CD4-positive, CD25-positive, alpha-beta regulatory T cell (primary cell): Measurements from ENCODE around the gene DNMT1. TPM values are rescaled to one million over a fixed set of nuclear protein-coding genes. Genes with fewer than 3 reads are reported as not detected.

Experiments used
- ATAC-seq, 2 donors: fragments of 150-1000 bp; cut with Tn5 transposase; one replicate each; pipeline ENCODE4 v1.10.0; 2021; ENCODE audit warnings: low read depth in 2 of 2, moderate number of reproducible peaks in 2 of 2, moderate library complexity in 1 of 2
- DNase-seq, 3 donors: peaks; one replicate each; pipeline versions ENCODE4 v3.0.0 to v3.0.0-alpha.2; 2012 to 2022; ENCODE audit warnings: mixed read lengths in 1 of 3
- H3K27ac ChIP-seq: one replicate; pipeline ENCODE4 v1.7.0; 2013; ENCODE audit warnings: mild to moderate bottlenecking, low read length; ENCODE audit not compliant: insufficient read depth, poor library complexity, severe bottlenecking
- H3K27me3 ChIP-seq: one replicate; pipeline ENCODE4 v1.7.0; 2013; ENCODE audit warnings: low read length; ENCODE audit not compliant: control insufficient read depth, insufficient read depth
- H3K36me3 ChIP-seq: one replicate; pipeline ENCODE4 v1.7.0; 2013; ENCODE audit warnings: mild to moderate bottlenecking, low read length, moderate library complexity; ENCODE audit not compliant: control insufficient read depth, insufficient read depth
- H3K4me1 ChIP-seq: 2 replicates; pipeline ENCODE4 v1.7.0; 2013; ENCODE audit warnings: mild to moderate bottlenecking, low read length; ENCODE audit not compliant: insufficient read depth, control insufficient read depth, poor library complexity, severe bottlenecking
- H3K4me3 ChIP-seq: one replicate; pipeline ENCODE4 v1.7.0; 2013; ENCODE audit warnings: low read depth, mild to moderate bottlenecking, low read length, moderate library complexity
- H3K9me3 ChIP-seq, 2 experiments: 1 replicate in 1 of 2; 2 replicates in 1 of 2; pipeline ENCODE4 v1.7.0; 2013; ENCODE audit warnings: low read length in 2 of 2, mild to moderate bottlenecking in 1 of 2, moderate library complexity in 1 of 2; ENCODE audit not compliant: control insufficient read depth in 2 of 2
- H3K27ac Mint-ChIP-seq, 3 donors: one replicate each; pipeline ENCODE4 v1.8.0; 2020 to 2022; ENCODE audit warnings: mild to moderate bottlenecking in 3 of 3, mixed read lengths in 3 of 3, moderate library complexity in 2 of 3
- H3K27me3 Mint-ChIP-seq: one replicate; pipeline ENCODE4 v1.8.0; 2022; ENCODE audit warnings: mild to moderate bottlenecking, mixed read lengths
- H3K36me3 Mint-ChIP-seq: one replicate; pipeline ENCODE4 v1.8.0; 2020; ENCODE audit warnings: mixed read lengths
- H3K4me1 Mint-ChIP-seq, 4 donors: one replicate each; pipeline ENCODE4 v1.8.0; 2020 to 2022; ENCODE audit warnings: mixed read lengths in 4 of 4, mild to moderate bottlenecking in 1 of 4
- H3K4me3 Mint-ChIP-seq, 4 donors: one replicate each; pipeline ENCODE4 v1.8.0; 2020 to 2022; ENCODE audit warnings: mild to moderate bottlenecking in 4 of 4, mixed read lengths in 4 of 4, moderate library complexity in 3 of 4
- H3K9me3 Mint-ChIP-seq, 7 donors: one replicate each; pipeline ENCODE4 v1.8.0; 2020 to 2022; ENCODE audit warnings: mixed read lengths in 7 of 7, mild to moderate bottlenecking in 3 of 7, moderate library complexity in 2 of 7
- polyA plus RNA-seq, 4 donors: library from polyadenylated mRNA; unstranded; fragments of 300-500 nt; fragmentation: Illumina TruSeq; gene quantifications; one replicate each; pipeline ENCODE4 v1.2.3, GENCODE V29; 2021
- total RNA-seq: library from RNA; stranded (reverse); gene quantifications from one replicate; pipeline ENCODE4 v1.2.3, GENCODE V29; 2022

The DNMT1 gene
- total and polyA plus RNA-seq, 5 donors from 2014 or later: 78.8 to 259 (median 99.9) TPM

- Mint-ChIP-seq H3K27ac (peak overlapping the region in 1 of 3 donors; percentile 71), H3K27me3 (no peaks in the 10 kb centered on the region), H3K4me3 (peak overlapping the region in 3 of 4 donors; percentile 44 to 74 (median 61)), H3K36me3 (peaks cover 8% of the 10 kb centered on the region), H3K9me3 (no peaks in the 10 kb centered on the region), H3K4me1 (peaks cover 0 to 28% (median 15%) of the 10 kb centered on the region in 4 donors)
- H3K9me3 ChIP-seq: no peaks in the 10 kb centered on the region
- H3K36me3 ChIP-seq: peaks cover 8% of the 10 kb centered on the region
- DNase-seq (no peak), ATAC-seq (no peak)
- H3K27me3 ChIP-seq: no peaks in the 10 kb centered on the region
- peaks cover 22% of the 10 kb centered on the region for H3K4me1 ChIP-seq
- no peak overlapping the region for H3K27ac ChIP-seq
- H3K4me3 ChIP-seq: no peak overlapping the region
These were observed 31.7 kb upstream of the DNMT1 start for GRCh38 chr19:10226376-10227025.

- peak overlapping the region in 1 of 3 donors; percentile 18 for H3K27ac Mint-ChIP-seq
- no peaks in the 10 kb centered on the region for H3K9me3 ChIP-seq
- peaks cover 21% of the 10 kb centered on the region for H3K4me1 ChIP-seq
- H3K9me3 Mint-ChIP-seq: no peaks in the 10 kb centered on the region
- DNase-seq (no peak), ATAC-seq (no peak)
- peaks cover 8% of the 10 kb centered on the region for H3K36me3 ChIP-seq
- no peak overlapping the region for H3K4me3 ChIP-seq
- peaks cover 0 to 26% (median 16%) of the 10 kb centered on the region in 4 donors for H3K4me1 Mint-ChIP-seq
- no peak overlapping the region for H3K27ac ChIP-seq
- no peaks in the 10 kb centered on the region for H3K27me3 ChIP-seq
- H3K36me3 Mint-ChIP-seq: peaks cover 8% of the 10 kb centered on the region
- H3K27me3 Mint-ChIP-seq: no peaks in the 10 kb centered on the region
- H3K4me3 Mint-ChIP-seq: peak overlapping the region in 1 of 4 donors; percentile 74
These were observed 31.2 kb upstream of the DNMT1 start for GRCh38 chr19:10226021-10226375.

GRCh38 chr19:10224337-10224736, 29.6 kb upstream of the DNMT1 start:
- Mint-ChIP-seq H3K4me3 (peak overlapping the region in 1 of 4 donors; percentile 69), H3K36me3 (peaks cover 8% of the 10 kb centered on the region), H3K9me3 (no peaks in the 10 kb centered on the region), H3K4me1 (peaks cover 0 to 27% (median 12%) of the 10 kb centered on the region in 4 donors), H3K27me3 (no peaks in the 10 kb centered on the region), H3K27ac (no peak overlapping the region)
- H3K27me3 ChIP-seq: no peaks in the 10 kb centered on the region
- peaks cover 8% of the 10 kb centered on the region for H3K36me3 ChIP-seq
- H3K9me3 ChIP-seq: no peaks in the 10 kb centered on the region
- H3K4me3 ChIP-seq: no peak overlapping the region
- H3K27ac ChIP-seq: no peak overlapping the region
- no peak for ATAC-seq
- no peak for DNase-seq
- peaks cover 13% of the 10 kb centered on the region for H3K4me1 ChIP-seq

- H3K36me3 Mint-ChIP-seq: peaks cover 8% of the 10 kb centered on the region
- peaks cover 8% of the 10 kb centered on the region for H3K36me3 ChIP-seq
- H3K4me3 Mint-ChIP-seq: peak overlapping the region in 1 of 4 donors; percentile 69
- H3K27ac Mint-ChIP-seq: no peak overlapping the region
- no peak overlapping the region for H3K4me3 ChIP-seq
- H3K4me1 ChIP-seq: peaks cover 7% of the 10 kb centered on the region
- H3K27me3 ChIP-seq: no peaks in the 10 kb centered on the region
- H3K9me3 ChIP-seq: no peaks in the 10 kb centered on the region
- ATAC-seq (no peak), DNase-seq (no peak)
- H3K27me3 Mint-ChIP-seq: no peaks in the 10 kb centered on the region
- no peak overlapping the region for H3K27ac ChIP-seq
- H3K9me3 Mint-ChIP-seq: no peaks in the 10 kb centered on the region
- H3K4me1 Mint-ChIP-seq: peaks cover 0 to 24% (median 8%) of the 10 kb centered on the region in 4 donors
These were observed 28.9 kb upstream of the DNMT1 start for GRCh38 chr19:10223488-10224213.

GRCh38 chr19:10222201-10222890, 27.6 kb upstream of the DNMT1 start:
- H3K36me3 ChIP-seq: peaks cover 8% of the 10 kb centered on the region
- H3K27me3 ChIP-seq: no peaks in the 10 kb centered on the region
- no peak overlapping the region for H3K4me3 ChIP-seq
- DNase-seq (no peak), ATAC-seq (no peak)
- Mint-ChIP-seq H3K27ac (no peak overlapping the region), H3K27me3 (no peaks in the 10 kb centered on the region), H3K36me3 (peaks cover 8% of the 10 kb centered on the region), H3K9me3 (no peaks in the 10 kb centered on the region), H3K4me1 (peaks cover 0 to 19% (median 7%) of the 10 kb centered on the region in 4 donors), H3K4me3 (no peak overlapping the region)
- H3K27ac ChIP-seq: no peak overlapping the region
- peaks cover 4% of the 10 kb centered on the region for H3K4me1 ChIP-seq
- no peaks in the 10 kb centered on the region for H3K9me3 ChIP-seq

GRCh38 chr19:10220695-10221094, 25.9 kb upstream of the DNMT1 start:
- peaks cover 4% of the 10 kb centered on the region for H3K4me1 ChIP-seq
- no peak overlapping the region for H3K27ac ChIP-seq
- Mint-ChIP-seq H3K4me3 (no peak overlapping the region), H3K27ac (peak overlapping the region in 1 of 3 donors; percentile 41), H3K4me1 (peaks cover 0 to 13% (median 4%) of the 10 kb centered on the region in 4 donors), H3K9me3 (no peaks in the 10 kb centered on the region), H3K27me3 (no peaks in the 10 kb centered on the region), H3K36me3 (peaks cover 8% of the 10 kb centered on the region)
- ATAC-seq: no peak
- H3K4me3 ChIP-seq: no peak overlapping the region
- no peaks in the 10 kb centered on the region for H3K27me3 ChIP-seq
- peaks cover 8% of the 10 kb centered on the region for H3K36me3 ChIP-seq
- no peak for DNase-seq
- H3K9me3 ChIP-seq: no peaks in the 10 kb centered on the region

- Histone ChIP-seq H3K27me3 (no peaks in the 10 kb centered on the region), H3K27ac (no peak overlapping the region), H3K4me1 (peaks cover 4% of the 10 kb centered on the region), H3K36me3 (peaks cover 8% of the 10 kb centered on the region), H3K9me3 (no peaks in the 10 kb centered on the region), H3K4me3 (no peak overlapping the region)
- peaks cover 8% of the 10 kb centered on the region for H3K36me3 Mint-ChIP-seq
- no peaks in the 10 kb centered on the region for H3K9me3 Mint-ChIP-seq
- no peak overlapping the region for H3K27ac Mint-ChIP-seq
- ATAC-seq (peak; percentile 53 to 60), DNase-seq (peak; percentile 18 to 55 (median 32))
- no peaks in the 10 kb centered on the region for H3K27me3 Mint-ChIP-seq
- no peak overlapping the region for H3K4me3 Mint-ChIP-seq
- H3K4me1 Mint-ChIP-seq: peaks cover 0 to 13% (median 3%) of the 10 kb centered on the region in 4 donors
These were observed 24.9 kb upstream of the DNMT1 start for GRCh38 chr19:10219678-10220077.
